NCI-H510A (cell line): ENCODE results near the gene SDK1.

ENCODE experiments used
- DNase-seq: peaks from one replicate; lab custom pipeline; 2025; lab: John Stamatoyannopoulos, UW

Gene SDK1

GRCh38 chr7:4102231-4102841 lies 801.3 kb downstream of the SDK1 start:
- peak; percentile 47 for DNase-seq

- DNase-seq = no peak
These were observed 802.5 kb downstream of the SDK1 start for GRCh38 chr7:4103352-4104091.

DNA sequence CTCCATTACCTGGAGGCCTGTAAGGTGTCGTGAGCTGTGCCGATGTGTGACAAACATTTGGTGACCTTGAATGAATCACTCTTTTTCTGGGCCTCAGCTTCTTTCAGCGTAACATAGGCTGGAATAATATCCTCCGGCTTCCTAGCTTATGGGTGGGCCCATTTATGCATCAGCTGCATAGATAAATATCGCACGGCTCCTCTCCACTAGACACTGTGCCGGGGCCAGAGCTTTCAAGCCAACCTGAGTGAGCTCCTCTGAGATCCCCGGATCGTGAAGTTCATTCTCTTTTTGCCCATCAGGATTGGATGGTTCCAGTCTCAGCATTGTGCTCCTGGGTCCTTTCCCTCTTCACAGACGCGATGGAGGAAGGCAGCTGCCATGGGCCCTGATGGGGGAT lies 806.8 kb downstream of the SDK1 start:
- DNase-seq = no peak

- no peak for DNase-seq
These were observed 807.9 kb downstream of the SDK1 start for GRCh38 chr7:4108951-4109350.

- DNase-seq = no peak
These were observed 808.5 kb downstream of the SDK1 start for GRCh38 chr7:4109481-4110110.

- DNase-seq = no peak
These were observed 809.4 kb downstream of the SDK1 start for GRCh38 chr7:4110438-4110837.

DNA sequence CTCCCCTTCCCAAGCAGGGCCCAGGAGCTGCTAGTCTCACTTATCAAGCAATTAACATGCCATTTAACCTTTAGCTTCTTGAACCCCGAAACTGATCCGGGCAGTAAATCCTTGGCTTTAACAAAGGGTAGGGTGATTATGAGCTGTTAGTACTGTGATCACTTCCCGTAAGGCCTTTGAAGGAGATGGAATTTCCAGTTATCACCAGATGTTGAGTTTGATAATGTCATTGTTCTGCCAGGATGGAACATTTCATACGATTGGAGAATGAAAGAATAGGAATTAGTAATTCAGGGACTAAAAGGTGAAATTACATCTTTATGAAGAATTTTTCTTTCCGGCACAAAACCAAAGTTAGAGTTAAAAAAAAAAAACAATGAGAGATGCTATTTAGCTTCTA lies 810.1 kb downstream of the SDK1 start:
- DNase-seq = no peak

GRCh38 chr7:4113271-4113670 lies 812.2 kb downstream of the SDK1 start:
- no peak for DNase-seq

- no peak for DNase-seq
These were observed 812.9 kb downstream of the SDK1 start for GRCh38 chr7:4113976-4114375.

- no peak for DNase-seq
These were observed 814.4 kb downstream of the SDK1 start for GRCh38 chr7:4115442-4115841.

DNA sequence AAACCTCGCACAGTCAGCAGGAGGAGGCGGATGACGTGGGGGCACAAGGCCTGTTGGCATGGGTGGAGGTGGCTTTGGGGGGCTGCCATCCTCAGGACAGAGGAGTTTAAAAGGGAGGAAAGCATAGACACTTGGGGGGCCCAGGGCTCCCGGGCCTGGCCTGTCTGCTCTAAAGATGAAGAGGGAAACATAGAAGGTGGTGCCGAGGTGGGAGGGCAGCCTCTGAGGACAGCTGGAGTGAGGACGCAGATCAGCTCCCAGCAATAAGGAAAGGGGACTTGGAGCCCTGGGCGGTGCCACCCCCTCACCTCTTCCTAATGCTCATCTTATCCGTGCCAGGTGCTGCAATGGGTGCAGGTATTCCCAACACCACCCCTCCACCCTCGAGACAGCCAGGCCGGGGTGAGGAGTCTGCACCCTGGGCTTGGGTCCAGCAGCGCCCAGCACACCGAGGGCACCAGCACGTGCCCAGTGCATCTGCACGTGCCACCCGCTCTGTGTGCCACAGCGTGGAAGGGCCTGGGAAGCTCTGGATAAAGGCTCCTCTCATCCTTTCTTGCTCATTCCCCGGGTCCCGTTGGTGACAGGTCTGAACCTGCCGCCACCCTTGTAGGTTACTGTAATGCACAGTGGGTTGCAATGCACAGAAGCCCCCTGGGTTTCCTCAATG lies 815.0 kb downstream of the SDK1 start:
- no peak for DNase-seq

GRCh38 chr7:4119848-4120247 lies 818.8 kb downstream of the SDK1 start:
- DNase-seq = no peak

GRCh38 chr7:4123346-4123745 lies 822.3 kb downstream of the SDK1 start:
- no peak for DNase-seq

DNA sequence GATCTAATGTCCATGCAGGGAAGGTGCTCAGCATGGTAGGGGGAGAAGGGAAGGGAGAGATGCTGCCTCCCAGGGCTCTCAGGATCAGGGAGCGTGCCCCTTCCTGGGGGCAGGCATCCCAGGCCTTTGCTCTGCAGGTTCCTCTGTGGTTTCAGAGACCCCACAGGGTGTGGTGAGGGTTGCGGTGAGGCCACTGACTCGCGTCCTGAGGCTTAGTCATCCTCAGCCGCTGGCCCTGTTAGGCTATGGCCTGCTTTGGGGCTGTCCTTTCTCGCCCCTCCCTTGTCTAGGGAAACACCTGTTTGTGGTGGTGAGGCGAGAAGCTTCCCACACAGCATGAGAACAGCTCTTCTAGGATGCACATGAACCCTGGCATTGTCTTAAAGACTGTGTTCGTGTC lies 822.8 kb downstream of the SDK1 start:
- DNase-seq = no peak

GRCh38 chr7:4124556-4125477 lies 823.8 kb downstream of the SDK1 start:
- DNase-seq = no peak

DNA sequence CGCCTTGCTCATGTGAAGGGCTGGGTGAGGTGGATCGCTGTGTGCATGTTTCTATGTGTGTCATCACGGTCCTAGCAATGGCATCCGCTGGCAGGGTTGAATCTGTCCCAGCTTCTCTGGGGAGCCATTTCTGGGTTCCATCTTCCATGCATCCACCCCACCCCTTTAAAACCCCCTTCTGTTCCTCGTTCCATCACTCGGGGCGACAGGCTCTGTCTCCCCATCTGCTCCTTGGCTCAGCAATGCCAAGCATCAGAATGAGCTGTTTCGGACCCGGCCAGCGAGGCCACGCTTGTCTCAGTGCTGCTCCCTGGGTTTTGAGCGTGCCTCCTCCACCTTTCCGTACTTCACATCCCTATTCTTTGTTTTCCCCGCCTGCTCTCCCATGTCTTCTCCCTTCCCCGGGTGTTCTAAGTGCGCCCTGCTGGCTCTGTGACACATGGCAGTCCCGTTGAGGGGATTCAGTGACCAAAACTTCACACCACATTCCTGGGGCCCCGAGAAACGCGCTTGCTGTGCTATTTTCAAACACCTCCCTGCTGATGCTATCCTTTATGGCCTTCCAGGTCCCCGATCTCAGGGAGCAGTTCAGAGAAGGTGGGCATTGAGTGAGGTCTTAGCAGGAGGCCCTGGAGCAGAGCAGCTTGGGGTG lies 827.0 kb downstream of the SDK1 start:
- no peak for DNase-seq

DNA sequence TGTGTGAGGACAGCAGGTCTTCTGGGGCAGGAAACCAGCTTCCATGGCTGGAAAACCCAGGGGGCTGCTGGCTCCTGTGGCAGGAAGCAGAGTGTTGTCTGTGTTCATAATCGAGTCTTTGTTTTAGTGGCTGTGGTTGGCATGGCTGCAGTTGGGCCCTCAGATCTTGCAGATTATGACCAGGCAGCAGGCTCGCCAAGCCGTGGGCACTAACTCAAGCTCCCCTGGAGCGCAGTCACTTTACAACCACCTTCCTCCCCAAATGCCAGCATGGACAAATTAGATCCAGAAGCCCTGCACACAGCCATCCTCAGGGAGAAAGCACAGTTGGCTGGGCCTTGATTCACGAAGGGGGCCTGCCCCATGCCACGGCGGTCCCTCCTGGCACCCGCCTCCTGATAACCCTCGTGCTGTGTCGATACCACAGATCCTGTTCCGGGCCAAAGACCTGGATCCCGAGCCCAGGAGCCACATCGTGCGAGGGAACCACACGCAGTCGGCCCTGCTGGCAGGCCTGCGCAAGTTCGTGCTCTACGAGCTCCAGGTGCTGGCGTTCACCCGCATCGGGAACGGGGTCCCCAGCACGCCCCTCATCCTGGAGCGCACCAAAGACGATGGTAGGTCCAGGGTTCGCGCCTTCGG lies 828.5 kb downstream of the SDK1 start:
- no peak for DNase-seq

GRCh38 chr7:4131063-4131462 lies 830.0 kb downstream of the SDK1 start:
- no peak for DNase-seq

DNA sequence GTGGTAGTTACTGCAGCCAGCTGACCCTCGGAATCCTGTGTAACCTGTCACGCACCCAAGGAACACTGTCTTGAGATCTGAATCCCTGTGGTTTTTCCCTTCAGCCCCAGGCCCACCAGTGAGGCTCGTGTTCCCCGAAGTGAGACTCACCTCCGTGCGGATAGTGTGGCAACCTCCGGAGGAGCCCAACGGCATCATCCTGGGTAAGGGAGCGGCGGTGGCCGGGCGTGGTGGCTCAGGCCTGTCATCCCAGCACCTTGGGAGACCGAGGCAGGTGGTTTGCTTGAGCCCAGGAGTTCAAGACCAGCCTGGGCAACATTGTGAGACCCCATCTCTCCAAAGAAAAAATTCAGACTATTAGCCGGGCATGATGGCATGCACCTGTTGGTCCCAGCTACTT lies 831.2 kb downstream of the SDK1 start:
- DNase-seq = no peak

- DNase-seq = no peak
These were observed 832.5 kb downstream of the SDK1 start for GRCh38 chr7:4133491-4134044.
